ENCODE data around the gene CBFA2T2. TPM values are rescaled to one million over a fixed set of nuclear protein-coding genes. Genes with fewer than 3 reads are reported as not detected.

CBFA2T2 gene
- total and polyA plus RNA-seq, 2 donors (not counting 3 experiments of a cell fraction or from before 2014, with no cell fraction given) = 10.7 to 12.1 TPM

DNA sequence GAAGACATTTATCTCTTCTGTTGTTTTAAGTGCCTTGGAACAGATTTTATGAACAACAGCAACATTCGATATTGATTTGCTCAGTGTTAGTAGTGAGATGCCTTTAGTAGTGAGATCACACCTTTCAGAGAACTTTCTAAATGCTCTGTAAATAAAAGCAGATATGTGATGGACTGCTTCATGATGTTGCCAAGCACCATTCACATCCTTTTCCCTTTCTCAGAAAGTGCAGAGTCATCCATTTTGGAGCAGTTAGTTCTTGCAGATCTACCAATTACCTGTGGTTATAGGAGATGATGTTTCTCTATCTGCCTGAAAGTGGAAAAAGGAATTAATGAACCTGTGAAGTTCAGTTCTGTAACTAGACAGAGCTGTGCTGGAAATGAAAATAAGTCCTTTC is 27.0 kb downstream of the CBFA2T2 start:
- peak; percentile 27 for DNase-seq (ENCODE audit: low read depth, low spot score)
- Histone ChIP-seq H3K27ac (ENCODE audit: insufficient read depth, low read depth, low read length) (no peak overlapping the region), H3K4me3 (replicated peaks in 1 of 3; ENCODE audit: insufficient read depth in 1 of 3, low read depth in 1 of 3, low read length in 3 of 3) (no peak overlapping the region), H3K36me3 (ENCODE audit: control insufficient read depth in 2 of 2, extremely low read depth in 1 of 2, insufficient read depth in 2 of 2, low read length in 2 of 2) (no peaks in the 10 kb centered on the region), H3K9me3 (replicated peaks; ENCODE audit: control insufficient read depth, insufficient read depth, low read length) (no peaks in the 10 kb centered on the region), H3K4me1 (ENCODE audit: control insufficient read depth, extremely low read depth, insufficient read depth, low read length) (peaks cover 19% of the 10 kb centered on the region), H2AFZ (ENCODE audit: low read depth, low read length) (no peak overlapping the region), H3K4me2 (ENCODE audit: insufficient read depth, low read length) (no peak overlapping the region), H3K27me3 (ENCODE audit: control insufficient read depth in 2 of 2, insufficient read depth in 2 of 2, low read length in 2 of 2) (no peaks in the 10 kb centered on the region), H4K20me1 (replicated peaks; ENCODE audit: control insufficient read depth, extremely low read depth, insufficient read depth, low read length) (peaks cover 2% of the 10 kb centered on the region), H3K79me2 (ENCODE audit: control insufficient read depth, insufficient read depth, low read length) (no peaks in the 10 kb centered on the region), H3K9me1 (replicated peaks; ENCODE audit: control insufficient read depth, extremely low read depth, insufficient read depth, low read length) (no peaks in the 10 kb centered on the region), H3K9ac (replicated peaks; ENCODE audit: extremely low read depth, insufficient read depth, low read length) (no peak overlapping the region)
- dilution Hi-C loops (cut with MboI; ENCODE audit: extremely low pct_ligation_motif_present, low sequenced_read_pairs) (no loop called here), intact Hi-C loops (cut with micrococcal nuclease) (loop anchor here (5.0 kb wide), 2 partner anchors 45 to 135 kb away; no protein-coding TSS in a partner anchor)
- CTCF ChIA-PET = interaction anchor here (0.7 to 2.0 kb wide), 7 partner anchors 11 to 137 kb away, joined by 3 to 8 read pairs (median 4); no protein-coding TSS in a partner anchor
- no peak for FAIRE-seq
- TF ChIP-seq POLR2A (IDR thresholded peaks at IDR 0.05; ENCODE audit: low read depth, low read length) (no peak), FOS (IDR thresholded peaks at IDR 0.05; ENCODE audit: borderline replicate concordance, insufficient read depth, low read length) (no peak), GATA2 (IDR thresholded peaks at IDR 0.05; ENCODE audit: insufficient read depth, insufficient read length, low read depth, low read length) (no peak), EZH2 (IDR thresholded peaks at IDR 0.05; ENCODE audit: borderline replicate concordance, low read depth, low read length, severe bottlenecking) (no peak), POLR2AphosphoS5 (IDR thresholded peaks at IDR 0.05; ENCODE audit: insufficient read depth, low read depth, low read length) (no peak), JUN (IDR thresholded peaks at IDR 0.05; ENCODE audit: borderline replicate concordance, insufficient read depth, insufficient read length, low read depth) (no peak), MYC (IDR thresholded peaks at IDR 0.05; ENCODE audit: low read depth, low read length) (no peak)
- TF ChIP-seq, protein P1, sequence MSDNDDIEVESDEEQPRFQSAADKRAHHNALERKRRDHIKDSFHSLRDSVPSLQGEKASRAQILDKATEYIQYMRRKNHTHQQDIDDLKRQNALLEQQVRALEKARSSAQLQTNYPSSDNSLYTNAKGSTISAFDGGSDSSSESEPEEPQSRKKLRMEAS (IDR thresholded peaks at IDR 0.05; ENCODE audit: insufficient read depth, insufficient read length) = no peak
- TF ChIP-seq, protein P2, sequence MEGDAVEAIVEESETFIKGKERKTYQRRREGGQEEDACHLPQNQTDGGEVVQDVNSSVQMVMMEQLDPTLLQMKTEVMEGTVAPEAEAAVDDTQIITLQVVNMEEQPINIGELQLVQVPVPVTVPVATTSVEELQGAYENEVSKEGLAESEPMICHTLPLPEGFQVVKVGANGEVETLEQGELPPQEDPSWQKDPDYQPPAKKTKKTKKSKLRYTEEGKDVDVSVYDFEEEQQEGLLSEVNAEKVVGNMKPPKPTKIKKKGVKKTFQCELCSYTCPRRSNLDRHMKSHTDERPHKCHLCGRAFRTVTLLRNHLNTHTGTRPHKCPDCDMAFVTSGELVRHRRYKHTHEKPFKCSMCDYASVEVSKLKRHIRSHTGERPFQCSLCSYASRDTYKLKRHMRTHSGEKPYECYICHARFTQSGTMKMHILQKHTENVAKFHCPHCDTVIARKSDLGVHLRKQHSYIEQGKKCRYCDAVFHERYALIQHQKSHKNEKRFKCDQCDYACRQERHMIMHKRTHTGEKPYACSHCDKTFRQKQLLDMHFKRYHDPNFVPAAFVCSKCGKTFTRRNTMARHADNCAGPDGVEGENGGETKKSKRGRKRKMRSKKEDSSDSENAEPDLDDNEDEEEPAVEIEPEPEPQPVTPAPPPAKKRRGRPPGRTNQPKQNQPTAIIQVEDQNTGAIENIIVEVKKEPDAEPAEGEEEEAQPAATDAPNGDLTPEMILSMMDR (IDR thresholded peaks at IDR 0.05; ENCODE audit: extremely low read depth in 1 of 2, insufficient read depth in 1 of 2, low read depth in 1 of 2, low read length in 2 of 2) = no peak
- POLR2A ChIA-PET = interaction anchor here (0.7 to 1.6 kb wide), 2 partner anchors 27 to 46 kb away, joined by 4 to 5 read pairs; partner anchors contain the start of gene CBFA2T2
- no TSS peak for BruUV-seq (replicated peaks)
